Peyer's patch (tissue), 4 donors: ENCODE measurements around the gene AFDN.

Experiments used
- POLR2A ChIP-seq, 2 donors: fragments of 450-650 bp; IDR thresholded peaks; one replicate each; pipeline ENCODE4 v1.5.1; 2017; ENCODE audit warnings: antibody characterized with exemption in 2 of 2, mild to moderate bottlenecking in 2 of 2, moderate library complexity in 2 of 2
- TF ChIP-seq, protein P1 (sequence below), 6 experiments: fragments of 450-650 bp in 4 of 6; fragments of 200-600 bp in 2 of 6; sonication (generic) in 1 of 6; IDR thresholded peaks; one replicate each; pipeline ENCODE4 v1.5.1; 2017 to 2019; ENCODE audit warnings: antibody characterized with exemption in 6 of 6, mild to moderate bottlenecking in 3 of 6, moderate library complexity in 1 of 6

DNA sequence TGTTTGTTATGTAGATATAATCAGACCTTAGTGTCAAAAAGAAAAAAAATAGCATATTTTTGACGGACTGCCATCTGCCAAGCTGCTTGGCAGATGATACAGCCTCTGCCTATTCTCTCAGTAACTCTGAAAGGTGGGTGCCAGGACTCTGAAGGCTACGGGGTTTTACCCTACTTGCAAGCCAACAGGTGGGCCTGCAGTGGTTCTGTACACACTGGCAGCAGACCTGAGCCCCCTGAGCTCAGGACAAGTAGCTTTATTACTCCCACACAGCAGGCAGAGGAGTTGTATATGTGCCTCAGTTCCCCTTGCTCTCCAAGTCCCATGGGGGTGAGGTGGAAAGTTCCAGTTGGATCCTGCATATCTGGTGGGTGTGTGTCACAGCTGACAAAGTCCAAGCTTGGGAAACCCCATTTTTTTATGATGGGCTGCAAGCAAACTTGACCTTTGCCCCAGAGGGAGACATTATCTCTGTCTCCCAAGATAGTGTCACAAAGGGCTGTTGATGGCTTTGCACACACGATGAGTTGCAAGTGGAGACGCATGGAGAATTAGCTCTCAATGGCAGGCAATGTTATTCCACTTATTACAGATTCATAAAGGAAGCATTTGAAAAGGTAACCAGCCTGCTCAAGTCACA lies 20.5 kb upstream of the AFDN start:
- no peak for TF ChIP-seq POLR2A (IDR thresholded peaks at IDR 0.05)
- TF ChIP-seq, protein P1, sequence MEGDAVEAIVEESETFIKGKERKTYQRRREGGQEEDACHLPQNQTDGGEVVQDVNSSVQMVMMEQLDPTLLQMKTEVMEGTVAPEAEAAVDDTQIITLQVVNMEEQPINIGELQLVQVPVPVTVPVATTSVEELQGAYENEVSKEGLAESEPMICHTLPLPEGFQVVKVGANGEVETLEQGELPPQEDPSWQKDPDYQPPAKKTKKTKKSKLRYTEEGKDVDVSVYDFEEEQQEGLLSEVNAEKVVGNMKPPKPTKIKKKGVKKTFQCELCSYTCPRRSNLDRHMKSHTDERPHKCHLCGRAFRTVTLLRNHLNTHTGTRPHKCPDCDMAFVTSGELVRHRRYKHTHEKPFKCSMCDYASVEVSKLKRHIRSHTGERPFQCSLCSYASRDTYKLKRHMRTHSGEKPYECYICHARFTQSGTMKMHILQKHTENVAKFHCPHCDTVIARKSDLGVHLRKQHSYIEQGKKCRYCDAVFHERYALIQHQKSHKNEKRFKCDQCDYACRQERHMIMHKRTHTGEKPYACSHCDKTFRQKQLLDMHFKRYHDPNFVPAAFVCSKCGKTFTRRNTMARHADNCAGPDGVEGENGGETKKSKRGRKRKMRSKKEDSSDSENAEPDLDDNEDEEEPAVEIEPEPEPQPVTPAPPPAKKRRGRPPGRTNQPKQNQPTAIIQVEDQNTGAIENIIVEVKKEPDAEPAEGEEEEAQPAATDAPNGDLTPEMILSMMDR (IDR thresholded peaks at IDR 0.05), result no peak
